Keratinocyte (primary cell): Measurements from ENCODE around the gene PLA2R1. TPM values are rescaled to one million over a fixed set of nuclear protein-coding genes. Genes with fewer than 3 reads are reported as not detected.

Experiments used
- DNase-seq: peaks from one replicate; pipeline ENCODE4 v3.0.0-alpha.2; 2011; ENCODE audit warnings: low read depth, missing footprints, low spot score
- FAIRE-seq: peaks from 2 replicates; lab custom pipeline; 2011; peaks lifted over from hg19 to GRCh38; lab: Jason Lieb, UNC
- H2AFZ ChIP-seq: 2 replicates; pipeline ENCODE4 v1.6.0; 2012; ENCODE audit warnings: low read length, control low read depth, inconsistent platforms; ENCODE audit not compliant: control insufficient read depth
- H3K27ac ChIP-seq: 2 replicates; pipeline ENCODE4 v1.5.1; 2011; ENCODE audit warnings: low read length; ENCODE audit not compliant: control insufficient read depth, insufficient read depth
- H3K27me3 ChIP-seq: 3 replicates; pipeline ENCODE4 v1.6.0; 2011; ENCODE audit warnings: low read length; ENCODE audit not compliant: control insufficient read depth, insufficient read depth; ENCODE audit errors: extremely low read depth
- H3K36me3 ChIP-seq, 2 experiments: 2 replicates in 1 of 2; 3 replicates in 1 of 2; pipeline ENCODE4 v1.5.1; 2011; ENCODE audit warnings: low read length in 2 of 2, mild to moderate bottlenecking in 1 of 2; ENCODE audit not compliant: control insufficient read depth in 2 of 2, insufficient read depth in 2 of 2; ENCODE audit errors: extremely low read depth in 1 of 2
- H3K4me1 ChIP-seq: 3 replicates; pipeline ENCODE4 v1.5.1; 2011; ENCODE audit warnings: low read length; ENCODE audit not compliant: control insufficient read depth, insufficient read depth; ENCODE audit errors: extremely low read depth
- H3K4me2 ChIP-seq: 3 replicates; pipeline ENCODE4 v1.6.0; 2011; ENCODE audit warnings: low read depth, low read length; ENCODE audit not compliant: control insufficient read depth, insufficient read depth; ENCODE audit errors: extremely low read depth
- H3K4me3 ChIP-seq, 3 experiments: fragments of 200-600 bp in 1 of 3; sonication (generic) in 1 of 3; 2 replicates in 2 of 3; 3 replicates in 1 of 3; pipeline ENCODE4 v1.5.1; 2011 to 2016; ENCODE audit warnings: low read length in 3 of 3, mild to moderate bottlenecking in 3 of 3, control low read depth in 2 of 3, inconsistent platforms in 1 of 3, low read depth in 1 of 3, mixed read lengths in 1 of 3, mixed run types in 1 of 3, moderate library complexity in 1 of 3; ENCODE audit not compliant: control insufficient read depth in 2 of 3, insufficient read depth in 2 of 3; ENCODE audit errors: extremely low read depth in 1 of 3
- H3K79me2 ChIP-seq: 2 replicates; pipeline ENCODE4 v1.6.0; 2012; ENCODE audit warnings: low read length; ENCODE audit not compliant: control insufficient read depth, insufficient read depth
- H3K9ac ChIP-seq: 3 replicates; pipeline ENCODE4 v1.6.0; 2011; ENCODE audit warnings: low read length; ENCODE audit not compliant: control insufficient read depth, insufficient read depth; ENCODE audit errors: extremely low read depth
- H3K9me1 ChIP-seq: 3 replicates; pipeline ENCODE4 v1.6.0; 2011; ENCODE audit warnings: low read length; ENCODE audit not compliant: control insufficient read depth, insufficient read depth; ENCODE audit errors: extremely low read depth
- H3K9me3 ChIP-seq: 2 replicates; pipeline ENCODE4 v1.5.1; 2012; ENCODE audit warnings: low read depth, low read length; ENCODE audit not compliant: control insufficient read depth
- H4K20me1 ChIP-seq: 3 replicates; pipeline ENCODE4 v1.6.0; 2011; ENCODE audit warnings: low read length; ENCODE audit not compliant: control insufficient read depth, insufficient read depth; ENCODE audit errors: extremely low read depth
- EZH2 ChIP-seq: IDR thresholded peaks from one replicate; pipeline ENCODE4 v1.6.1; 2012; ENCODE audit warnings: inconsistent platforms, mild to moderate bottlenecking, low read length, moderate library complexity
- dilution Hi-C: fragments of 300-500 bp; cut with MboI; formaldehyde crosslinking; loops from one replicate; pipeline ENCODE4 v1.7.0; 2020; ENCODE audit warnings: low sequenced_read_pairs; ENCODE audit not compliant: extremely low pct_ligation_motif_present
- polyA plus RNA-seq, 5 experiments: library from polyadenylated mRNA; depleted of rRNA in 3 of 5; stranded (reverse) in 3 of 5; stranded (forward) in 1 of 5; unstranded in 1 of 5; fragments of >200 nt; gene quantifications; 1 replicate in 1 of 5; 2 replicates in 3 of 5; 3 replicates in 1 of 5; pipeline versions ENCODE4 v1.2.1 to v1.2.3, GENCODE V29; 2011 to 2012; ENCODE audit warnings: missing spikeins in 2 of 5, low read depth in 1 of 5, low replicate concordance in 1 of 5
- TF ChIP-seq, protein P1 (sequence below), 3 experiments: IDR thresholded peaks in 1 of 3; conservative IDR thresholded peaks in 1 of 3; optimal IDR thresholded peaks in 1 of 3; 2 replicates in 2 of 3; 3 replicates in 1 of 3; pipeline versions ENCODE3 to v1.5.1; 2011; ENCODE audit warnings: low read length in 3 of 3, mild to moderate bottlenecking in 3 of 3, moderate library complexity in 2 of 3, control low read depth in 1 of 3, inconsistent platforms in 1 of 3; ENCODE audit not compliant: insufficient read depth in 2 of 3; ENCODE audit errors: extremely low read depth in 1 of 3

PLA2R1 gene
- polyA plus RNA-seq, 1 donor (not counting 4 experiments of a cell fraction or from before 2014, with no cell fraction given) = 12.3 TPM

DNA sequence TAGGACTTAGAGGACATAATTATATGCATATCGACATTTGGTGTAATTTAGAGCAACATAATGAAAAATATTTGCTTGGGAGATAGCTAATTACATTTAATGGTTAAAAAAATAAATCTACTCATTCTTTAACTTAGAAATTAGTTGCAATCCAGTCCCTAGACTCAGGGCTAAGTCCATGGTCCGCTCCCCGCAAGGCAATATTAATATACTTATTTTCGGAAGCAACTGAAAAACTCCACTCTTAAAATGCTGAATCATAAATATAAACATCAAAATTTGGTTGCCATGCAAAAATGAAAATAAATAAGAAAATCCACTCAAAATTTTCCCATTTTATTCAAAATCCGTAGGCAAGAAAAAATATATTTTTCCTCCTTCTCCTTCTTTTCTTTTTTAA, 164.7 kb downstream of the PLA2R1 start:
- H3K4me2 ChIP-seq = no peak overlapping the region
- TF ChIP-seq, protein P1, sequence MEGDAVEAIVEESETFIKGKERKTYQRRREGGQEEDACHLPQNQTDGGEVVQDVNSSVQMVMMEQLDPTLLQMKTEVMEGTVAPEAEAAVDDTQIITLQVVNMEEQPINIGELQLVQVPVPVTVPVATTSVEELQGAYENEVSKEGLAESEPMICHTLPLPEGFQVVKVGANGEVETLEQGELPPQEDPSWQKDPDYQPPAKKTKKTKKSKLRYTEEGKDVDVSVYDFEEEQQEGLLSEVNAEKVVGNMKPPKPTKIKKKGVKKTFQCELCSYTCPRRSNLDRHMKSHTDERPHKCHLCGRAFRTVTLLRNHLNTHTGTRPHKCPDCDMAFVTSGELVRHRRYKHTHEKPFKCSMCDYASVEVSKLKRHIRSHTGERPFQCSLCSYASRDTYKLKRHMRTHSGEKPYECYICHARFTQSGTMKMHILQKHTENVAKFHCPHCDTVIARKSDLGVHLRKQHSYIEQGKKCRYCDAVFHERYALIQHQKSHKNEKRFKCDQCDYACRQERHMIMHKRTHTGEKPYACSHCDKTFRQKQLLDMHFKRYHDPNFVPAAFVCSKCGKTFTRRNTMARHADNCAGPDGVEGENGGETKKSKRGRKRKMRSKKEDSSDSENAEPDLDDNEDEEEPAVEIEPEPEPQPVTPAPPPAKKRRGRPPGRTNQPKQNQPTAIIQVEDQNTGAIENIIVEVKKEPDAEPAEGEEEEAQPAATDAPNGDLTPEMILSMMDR (optimal IDR thresholded peaks at IDR 0.05 in 1 of 3, IDR thresholded peaks at IDR 0.05 in 1 of 3, conservative IDR thresholded peaks at IDR 0.05 in 1 of 3; ENCODE audit: extremely low read depth in 1 of 3, insufficient read depth in 2 of 3, low read length in 3 of 3) = no peak
- TF ChIP-seq EZH2 = no peak
- H3K9me1 ChIP-seq = no peaks in the 10 kb centered on the region
- H3K79me2 ChIP-seq = no peaks in the 10 kb centered on the region
- no peaks in the 10 kb centered on the region for H4K20me1 ChIP-seq
- no peak for FAIRE-seq
- H3K9me3 ChIP-seq = no peaks in the 10 kb centered on the region
- H3K4me1 ChIP-seq = no peaks in the 10 kb centered on the region
- no peaks in the 10 kb centered on the region for H3K27me3 ChIP-seq
- no peak overlapping the region for H3K4me3 ChIP-seq
- H3K36me3 ChIP-seq = no peaks in the 10 kb centered on the region
- DNase-seq = no peak
- H3K27ac ChIP-seq = no peak overlapping the region
- H2AFZ ChIP-seq = no peak overlapping the region
- dilution Hi-C loops = no loop called here
- no peak overlapping the region for H3K9ac ChIP-seq

DNA sequence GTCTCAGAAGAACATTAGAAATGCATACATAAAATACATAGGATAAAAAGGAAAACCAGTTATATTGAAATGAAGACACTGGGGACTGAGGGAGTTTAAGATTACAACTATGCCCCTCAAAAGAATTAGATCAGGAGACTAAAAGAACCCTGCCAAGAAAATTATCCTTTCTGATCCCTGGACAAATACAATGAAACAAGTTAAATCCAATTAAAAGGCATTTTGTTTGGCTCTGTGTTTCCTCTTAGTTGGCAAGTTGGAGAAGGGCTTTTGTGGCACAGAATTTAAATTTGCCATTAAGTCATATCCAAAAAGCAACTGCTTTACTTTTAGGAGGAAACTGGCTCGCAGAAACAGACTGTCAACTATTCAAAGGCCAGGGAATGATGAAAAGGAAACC, 165.3 kb downstream of the PLA2R1 start:
- no peak for DNase-seq
- dilution Hi-C loops = no loop called here
- H2AFZ ChIP-seq = no peak overlapping the region
- no peaks in the 10 kb centered on the region for H3K27me3 ChIP-seq
- no peak overlapping the region for H3K9ac ChIP-seq
- H3K36me3 ChIP-seq = no peaks in the 10 kb centered on the region
- TF ChIP-seq, protein P1 (optimal IDR thresholded peaks at IDR 0.05 in 1 of 3, IDR thresholded peaks at IDR 0.05 in 1 of 3, conservative IDR thresholded peaks at IDR 0.05 in 1 of 3; ENCODE audit: extremely low read depth in 1 of 3, insufficient read depth in 2 of 3, low read length in 3 of 3) = no peak
- no peak for TF ChIP-seq EZH2
- H4K20me1 ChIP-seq = no peaks in the 10 kb centered on the region
- H3K4me3 ChIP-seq = no peak overlapping the region
- no peaks in the 10 kb centered on the region for H3K9me1 ChIP-seq
- no peaks in the 10 kb centered on the region for H3K79me2 ChIP-seq
- H3K9me3 ChIP-seq = no peaks in the 10 kb centered on the region
- peaks cover 2% of the 10 kb centered on the region for H3K4me1 ChIP-seq
- no peak for FAIRE-seq
- no peak overlapping the region for H3K4me2 ChIP-seq
- H3K27ac ChIP-seq = no peak overlapping the region
